IPS-18a (cell line): ENCODE results near the gene ITGA2.

ENCODE experiments used
- H3K27ac ChIP-seq: one replicate; pipeline ENCODE4 v1.5.1; 2013; ENCODE audit warnings: low read length
- H3K27me3 ChIP-seq: one replicate; pipeline ENCODE4 v1.6.1; 2013; ENCODE audit warnings: mild to moderate bottlenecking, low read length; ENCODE audit not compliant: control insufficient read depth, insufficient read depth
- H3K36me3 ChIP-seq: one replicate; pipeline ENCODE4 v1.6.1; 2013; ENCODE audit warnings: low read depth, low read length; ENCODE audit not compliant: control insufficient read depth
- H3K4me1 ChIP-seq: one replicate; pipeline ENCODE4 v1.6.1; 2013; ENCODE audit warnings: low read depth, low read length; ENCODE audit not compliant: control insufficient read depth
- H3K4me3 ChIP-seq: one replicate; pipeline ENCODE4 v1.5.1; 2013; ENCODE audit warnings: low read length
- H3K9ac ChIP-seq: one replicate; pipeline ENCODE4 v1.6.1; 2013; ENCODE audit warnings: mild to moderate bottlenecking, low read length, moderate library complexity
- H3K9me3 ChIP-seq: one replicate; pipeline ENCODE4 v1.6.1; 2013; ENCODE audit warnings: low read depth, low read length; ENCODE audit not compliant: control insufficient read depth

ITGA2 gene

GRCh38 chr5:53089481-53089991 is 100.4 kb downstream of the ITGA2 start:
- Histone ChIP-seq H3K9ac (no peak overlapping the region), H3K36me3 (no peaks in the 10 kb centered on the region), H3K4me1 (no peaks in the 10 kb centered on the region), H3K9me3 (no peaks in the 10 kb centered on the region), H3K27ac (no peak overlapping the region), H3K4me3 (no peak overlapping the region), H3K27me3 (no peaks in the 10 kb centered on the region)

GRCh38 chr5:53090229-53090628 is 101.1 kb downstream of the ITGA2 start:
- no peaks in the 10 kb centered on the region for H3K4me1 ChIP-seq
- no peak overlapping the region for H3K27ac ChIP-seq
- no peaks in the 10 kb centered on the region for H3K36me3 ChIP-seq
- H3K9me3 ChIP-seq: no peaks in the 10 kb centered on the region
- no peak overlapping the region for H3K9ac ChIP-seq
- H3K4me3 ChIP-seq: no peak overlapping the region
- no peaks in the 10 kb centered on the region for H3K27me3 ChIP-seq

- Histone ChIP-seq H3K9me3 (no peaks in the 10 kb centered on the region), H3K4me3 (no peak overlapping the region), H3K27ac (no peak overlapping the region), H3K27me3 (no peaks in the 10 kb centered on the region), H3K4me1 (no peaks in the 10 kb centered on the region), H3K9ac (no peak overlapping the region), H3K36me3 (no peaks in the 10 kb centered on the region)
Observed at GRCh38 chr5:53091289-53091688, 102.1 kb downstream of the ITGA2 start.

- Histone ChIP-seq H3K27ac (no peak overlapping the region), H3K36me3 (no peaks in the 10 kb centered on the region), H3K4me3 (no peak overlapping the region), H3K4me1 (no peaks in the 10 kb centered on the region), H3K9me3 (no peaks in the 10 kb centered on the region), H3K27me3 (no peaks in the 10 kb centered on the region), H3K9ac (no peak overlapping the region)
Observed at GRCh38 chr5:53092242-53092641, 103.1 kb downstream of the ITGA2 start.

- no peaks in the 10 kb centered on the region for H3K4me1 ChIP-seq
- H3K36me3 ChIP-seq: no peaks in the 10 kb centered on the region
- H3K27me3 ChIP-seq: no peaks in the 10 kb centered on the region
- no peak overlapping the region for H3K9ac ChIP-seq
- no peaks in the 10 kb centered on the region for H3K9me3 ChIP-seq
- no peak overlapping the region for H3K4me3 ChIP-seq
- H3K27ac ChIP-seq: no peak overlapping the region
Observed at GRCh38 chr5:53095217-53095616, 106.1 kb downstream of the ITGA2 start.

- H3K36me3 ChIP-seq: no peaks in the 10 kb centered on the region
- H3K9ac ChIP-seq: no peak overlapping the region
- no peak overlapping the region for H3K27ac ChIP-seq
Observed at GRCh38 chr5:53095931-53096525, 106.9 kb downstream of the ITGA2 start.

GRCh38 chr5:53099546-53099945 is 110.4 kb downstream of the ITGA2 start:
- Histone ChIP-seq H3K4me3 (no peak overlapping the region), H3K27ac (no peak overlapping the region), H3K4me1 (no peaks in the 10 kb centered on the region), H3K9ac (no peak overlapping the region), H3K9me3 (no peaks in the 10 kb centered on the region), H3K36me3 (no peaks in the 10 kb centered on the region), H3K27me3 (no peaks in the 10 kb centered on the region)

More at GRCh38 chr5:53095931-53096525, 106.9 kb downstream of the ITGA2 start:
- no peaks in the 10 kb centered on the region for H3K9me3 ChIP-seq
- no peak overlapping the region for H3K4me3 ChIP-seq
- H3K4me1 ChIP-seq: no peaks in the 10 kb centered on the region
- H3K27me3 ChIP-seq: no peaks in the 10 kb centered on the region

GRCh38 chr5:53100606-53101005 is 111.5 kb downstream of the ITGA2 start:
- Histone ChIP-seq H3K36me3 (no peaks in the 10 kb centered on the region), H3K27ac (no peak overlapping the region), H3K9ac (no peak overlapping the region), H3K27me3 (no peaks in the 10 kb centered on the region), H3K4me3 (no peak overlapping the region), H3K4me1 (no peaks in the 10 kb centered on the region), H3K9me3 (no peaks in the 10 kb centered on the region)

GRCh38 chr5:53105611-53106300 is 116.6 kb downstream of the ITGA2 start:
- no peak overlapping the region for H3K4me3 ChIP-seq
- peaks cover 10% of the 10 kb centered on the region for H3K4me1 ChIP-seq
- peaks cover 9% of the 10 kb centered on the region for H3K27me3 ChIP-seq
- H3K9me3 ChIP-seq: no peaks in the 10 kb centered on the region
- no peak overlapping the region for H3K27ac ChIP-seq
- H3K36me3 ChIP-seq: no peaks in the 10 kb centered on the region
- H3K9ac ChIP-seq: no peak overlapping the region

- Histone ChIP-seq H3K4me1 (peaks cover 12% of the 10 kb centered on the region), H3K9ac (peak overlapping the region; percentile 54), H3K27ac (no peak overlapping the region), H3K27me3 (peaks cover 9% of the 10 kb centered on the region), H3K4me3 (peak overlapping the region; percentile 89), H3K9me3 (no peaks in the 10 kb centered on the region), H3K36me3 (no peaks in the 10 kb centered on the region)
Observed at GRCh38 chr5:53109056-53109442, 119.9 kb downstream of the ITGA2 start.

- Histone ChIP-seq H3K27me3 (peaks cover 9% of the 10 kb centered on the region), H3K4me1 (peaks cover 12% of the 10 kb centered on the region), H3K9ac (peak within 1 kb of the TSS; percentile 54), H3K9me3 (no peaks in the 10 kb centered on the region), H3K36me3 (no peaks in the 10 kb centered on the region), H3K27ac (no peak within 1 kb of the TSS), H3K4me3 (peak within 1 kb of the TSS; percentile 89)
Observed at GRCh38 chr5:53109443-53110127, 120.4 kb downstream of the ITGA2 start, which contains the start of gene MOCS2. MOCS2 (minus strand) TSS chr5:53109757; CDS start chr5:53107174, 2,583 bp downstream.
